GM18507 (cell line): ENCODE results near the gene PTPN6.
A peak's percentile ranks its signal among the peaks of the same experiment; 100 is the strongest.

Source experiments
- DNase-seq: peaks from one replicate; pipeline ENCODE4 v3.0.0; 2011; ENCODE audit warnings: low read depth; ENCODE audit not compliant: insufficient read length; ENCODE audit errors: extremely low spot score
- FAIRE-seq: peaks from 2 replicates; lab custom pipeline; 2011; peaks lifted over from hg19 to GRCh38; lab: Jason Lieb, UNC

Gene PTPN6

GRCh38 chr12:6996040-6996441 is 44.9 kb downstream of the PTPN6 start:
- FAIRE-seq: no peak

DNA sequence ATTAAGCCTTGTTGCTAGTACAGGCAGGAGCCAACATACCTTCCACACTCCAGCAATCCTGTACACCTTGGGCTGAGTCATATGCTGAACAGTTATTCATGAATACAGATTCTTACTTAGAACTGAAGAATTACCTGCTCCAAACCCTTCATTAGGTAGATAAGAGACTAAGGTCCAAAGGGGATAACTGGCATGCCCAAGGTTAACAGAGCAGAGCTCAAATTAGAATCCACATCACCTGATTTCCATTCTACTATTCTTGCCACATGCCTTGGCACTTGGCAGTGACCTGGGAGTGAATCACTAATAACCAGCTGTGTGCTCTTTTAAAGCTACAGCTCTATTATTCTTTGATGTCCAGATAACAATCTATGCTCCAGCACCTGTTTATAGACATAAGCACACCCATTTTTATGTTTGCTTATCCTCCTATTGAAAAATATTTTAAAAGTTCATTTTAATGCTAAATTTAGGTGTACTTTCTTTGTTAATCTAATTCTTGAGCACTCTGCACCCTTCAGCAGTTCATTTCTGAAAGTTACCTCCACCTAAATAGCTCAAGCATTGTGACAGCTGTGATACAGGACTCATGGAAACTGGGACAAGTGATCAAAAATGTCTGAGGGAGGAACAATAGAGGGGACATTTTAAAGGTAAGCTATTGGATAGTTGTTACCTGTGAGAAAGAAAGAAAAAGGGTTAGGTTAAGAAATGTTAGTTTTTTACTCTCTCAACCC is 47.7 kb downstream of the PTPN6 start:
- no peak for FAIRE-seq
- no peak for DNase-seq

More at GRCh38 chr12:6996040-6996441, 44.9 kb downstream of the PTPN6 start:
- DNase-seq: no peak

DNA sequence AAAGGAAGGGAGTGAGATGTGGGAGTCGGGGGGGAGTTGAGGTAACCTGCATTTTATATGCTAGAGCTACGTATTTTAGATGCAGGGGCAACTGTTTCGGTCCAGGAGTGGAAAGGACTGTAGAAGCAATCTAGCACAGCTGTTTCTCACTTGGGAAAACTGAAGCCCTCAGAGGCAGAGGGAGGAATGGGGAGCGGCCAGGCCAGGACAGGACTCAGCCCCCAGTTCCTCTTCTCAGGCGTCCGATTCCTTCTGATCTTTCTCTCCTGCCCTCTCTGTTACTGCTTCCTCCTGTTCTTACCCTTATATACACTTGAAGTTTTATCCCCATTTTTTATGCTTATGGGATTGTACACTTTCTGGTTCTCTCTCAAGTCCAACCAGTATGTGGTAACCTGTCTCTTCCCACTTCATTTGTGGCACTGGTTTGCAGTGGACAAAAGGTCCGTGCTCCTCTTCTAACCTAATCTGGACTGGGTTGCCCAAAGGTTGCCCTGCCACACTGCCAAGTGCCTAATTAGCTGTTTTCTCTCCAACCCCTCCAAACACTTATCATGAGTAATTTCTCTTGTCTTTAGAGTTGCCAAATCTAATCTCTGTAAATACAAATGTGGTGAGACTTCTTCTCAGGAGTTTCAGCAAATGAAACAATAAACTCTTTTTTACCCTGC is 50.9 kb downstream of the PTPN6 start:
- DNase-seq (no peak), FAIRE-seq (no peak)

DNA sequence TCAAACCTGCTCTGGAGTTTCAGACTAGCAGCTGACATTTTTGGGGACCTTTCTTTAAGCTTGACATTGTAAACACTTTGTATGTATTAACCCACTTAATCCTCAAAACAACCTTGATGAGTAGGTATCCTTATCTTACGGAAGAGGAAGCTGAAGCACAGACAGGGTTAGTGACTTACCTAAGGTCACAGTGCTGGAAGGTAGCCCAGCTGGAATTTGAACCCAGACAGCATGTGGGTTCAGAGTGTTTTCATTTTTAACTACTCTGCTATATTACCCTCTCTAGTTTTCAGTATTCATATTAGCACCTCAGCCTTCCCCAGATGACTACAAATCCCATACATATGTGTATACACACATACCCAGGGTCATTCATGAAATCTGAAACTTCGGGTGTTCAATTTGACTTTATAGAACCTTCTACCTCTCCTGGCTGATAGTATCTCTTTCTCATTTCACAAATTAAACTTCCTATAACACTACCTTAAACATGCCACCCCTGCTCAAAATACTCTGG is 53.2 kb downstream of the PTPN6 start:
- no peak for FAIRE-seq
- DNase-seq: no peak

DNA sequence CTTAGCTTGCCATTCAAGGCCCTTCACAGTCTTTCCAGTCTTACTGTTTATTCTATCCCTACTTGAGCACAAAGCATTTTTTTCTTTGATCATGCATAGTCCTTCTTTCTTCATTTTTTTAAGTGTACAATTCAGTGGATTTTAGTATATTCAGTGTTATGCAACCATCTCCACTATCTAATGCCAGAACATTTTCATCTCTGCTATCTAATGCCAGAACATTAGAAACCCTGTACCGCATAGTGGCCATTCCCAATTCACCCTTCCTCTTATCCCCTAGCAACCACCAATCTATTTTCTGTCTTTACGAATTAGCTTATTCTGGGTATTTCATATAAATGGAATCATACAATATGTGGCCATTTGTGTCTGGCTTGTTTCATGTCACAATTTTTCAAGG is 53.7 kb downstream of the PTPN6 start:
- no peak for FAIRE-seq
- no peak for DNase-seq

- FAIRE-seq (peak; percentile 56), DNase-seq (no peak)
Observed at GRCh38 chr12:7005311-7005710, 54.2 kb downstream of the PTPN6 start.

DNA sequence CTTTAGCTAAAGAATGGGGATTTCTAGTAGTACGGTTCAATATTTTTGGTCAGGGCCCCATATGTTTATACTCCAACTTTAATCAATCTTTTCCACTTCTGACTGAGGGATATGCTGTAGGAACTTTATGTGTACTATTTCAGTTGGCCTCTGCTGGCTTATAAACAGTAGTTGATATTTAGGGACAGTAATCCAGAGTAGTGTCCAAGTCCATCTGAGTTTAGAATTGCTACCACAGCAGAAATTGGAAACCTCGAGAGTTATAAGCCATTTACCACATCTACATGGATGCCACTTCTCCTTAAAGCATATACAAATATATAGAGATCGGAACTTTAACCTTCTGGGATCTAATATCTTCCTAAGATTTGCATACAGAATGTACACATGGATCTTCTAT is 55.5 kb downstream of the PTPN6 start:
- no peak for FAIRE-seq

GRCh38 chr12:7008864-7009263 is 57.7 kb downstream of the PTPN6 start:
- no peak for DNase-seq
- no peak for FAIRE-seq

More for the DNA sequence above, 55.5 kb downstream of the PTPN6 start:
- no peak for DNase-seq

GRCh38 chr12:7009512-7009911 is 58.4 kb downstream of the PTPN6 start:
- no peak for FAIRE-seq
- no peak for DNase-seq
